ENCODE results near the gene STARD9.
"Not testable (repeated sequence)": the region's sequence is repeated elsewhere in the genome, so short reads cannot be mapped to it uniquely, and the experiment has no call there.

STARD9 gene

GRCh38 chr15:42591238-42591934, 16.0 kb downstream of the STARD9 start:
- no peak for DNase-seq

- no peak for DNase-seq
Measured at GRCh38 chr15:42592716-42593115, 17.3 kb downstream of the STARD9 start.

DNA sequence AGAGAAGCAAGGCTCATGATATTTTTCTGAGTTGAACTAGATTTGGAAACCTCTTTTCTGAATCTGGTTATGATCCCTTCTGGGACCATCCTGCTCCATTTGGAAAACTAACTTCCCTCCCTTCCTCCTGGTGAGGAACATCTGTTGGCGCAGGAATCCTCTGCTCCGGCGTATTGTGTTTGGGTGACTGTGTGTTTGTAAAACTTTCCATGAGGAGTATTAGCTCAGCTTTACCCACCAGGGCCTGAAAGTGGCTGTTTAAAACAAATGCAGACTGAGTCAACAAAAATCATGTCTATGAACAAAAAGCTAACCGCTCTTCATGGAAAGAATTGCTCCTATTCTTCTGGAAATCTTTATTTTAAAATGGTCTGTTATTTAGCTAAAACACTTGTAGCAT, 17.7 kb downstream of the STARD9 start:
- DNase-seq = no peak

GRCh38 chr15:42594095-42594494, 18.7 kb downstream of the STARD9 start:
- DNase-seq = no peak

DNA sequence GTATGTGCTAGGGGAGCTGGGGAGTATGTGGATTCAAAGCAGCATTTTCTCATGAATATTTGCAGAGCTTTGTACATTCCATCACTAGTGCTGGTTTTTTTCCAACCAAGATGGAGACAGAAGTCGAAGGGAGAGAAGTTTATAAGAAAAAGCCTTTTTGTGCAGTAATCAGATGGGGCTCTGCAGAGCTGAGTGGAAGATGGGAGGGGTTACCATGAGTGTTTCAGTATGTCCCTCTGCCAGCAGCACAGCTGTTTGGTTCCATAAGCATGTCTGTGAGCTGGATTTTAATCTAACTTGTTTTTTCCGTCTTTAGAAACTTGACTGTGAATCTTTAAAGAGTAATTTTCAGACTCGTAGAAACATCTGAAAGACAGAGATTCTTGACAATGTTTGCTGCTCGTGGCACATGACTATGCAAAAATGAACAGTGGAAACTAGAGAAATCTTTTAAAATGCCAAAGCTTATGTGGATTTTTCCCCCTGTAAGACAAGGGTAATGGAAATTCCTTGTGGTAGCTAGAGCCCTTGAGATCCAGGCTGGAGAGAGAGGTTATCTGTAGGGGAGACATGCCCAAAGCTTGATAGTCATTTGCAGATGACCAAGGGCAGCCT, 20.3 kb downstream of the STARD9 start:
- DNase-seq = no peak

DNA sequence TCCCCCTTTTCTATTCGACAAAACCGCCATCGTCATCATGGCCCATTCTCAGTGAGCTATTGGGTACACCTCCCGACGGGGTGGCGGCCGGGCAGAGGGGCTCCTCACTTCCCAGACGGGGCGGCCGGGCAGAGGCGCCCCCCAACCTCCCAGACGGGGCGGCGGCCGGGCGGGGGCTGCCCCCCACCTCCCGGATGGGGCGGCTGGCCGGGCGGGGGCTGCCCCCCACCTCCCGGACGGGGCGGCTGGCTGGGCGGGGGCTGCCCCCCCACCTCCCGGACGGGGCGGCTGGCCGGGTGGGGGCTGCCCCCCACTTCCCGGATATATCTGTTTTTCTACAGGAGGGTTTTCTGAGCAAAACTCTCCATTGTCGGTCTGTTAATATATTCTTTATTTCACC, 25.9 kb downstream of the STARD9 start:
- not testable (repeated sequence) for DNase-seq

GRCh38 chr15:42602501-42602900, 27.1 kb downstream of the STARD9 start:
- no peak for DNase-seq

- DNase-seq = no peak
Measured at GRCh38 chr15:42603978-42604377, 28.6 kb downstream of the STARD9 start.

- DNase-seq = no peak
Measured at GRCh38 chr15:42604894-42605744, 29.7 kb downstream of the STARD9 start.

DNA sequence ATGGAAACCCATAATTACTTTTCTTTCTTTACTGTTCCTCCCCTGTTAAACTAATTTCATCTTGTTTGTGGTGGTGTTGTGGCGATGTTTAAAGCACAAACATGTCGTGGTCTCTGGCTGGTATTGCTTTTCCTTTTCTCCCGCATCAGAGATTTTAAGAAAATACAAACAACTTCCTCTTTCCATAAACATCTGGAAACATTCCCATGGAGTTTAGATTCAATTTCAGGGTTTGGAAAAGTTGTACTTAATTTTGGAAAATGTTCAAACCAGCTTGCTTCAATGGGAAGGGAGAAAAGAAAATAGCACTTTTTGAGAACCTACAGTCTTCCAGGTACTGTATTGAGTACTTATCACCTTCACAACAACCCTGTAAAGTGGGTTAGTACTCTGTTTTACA, 30.4 kb downstream of the STARD9 start:
- no peak for DNase-seq

DNA sequence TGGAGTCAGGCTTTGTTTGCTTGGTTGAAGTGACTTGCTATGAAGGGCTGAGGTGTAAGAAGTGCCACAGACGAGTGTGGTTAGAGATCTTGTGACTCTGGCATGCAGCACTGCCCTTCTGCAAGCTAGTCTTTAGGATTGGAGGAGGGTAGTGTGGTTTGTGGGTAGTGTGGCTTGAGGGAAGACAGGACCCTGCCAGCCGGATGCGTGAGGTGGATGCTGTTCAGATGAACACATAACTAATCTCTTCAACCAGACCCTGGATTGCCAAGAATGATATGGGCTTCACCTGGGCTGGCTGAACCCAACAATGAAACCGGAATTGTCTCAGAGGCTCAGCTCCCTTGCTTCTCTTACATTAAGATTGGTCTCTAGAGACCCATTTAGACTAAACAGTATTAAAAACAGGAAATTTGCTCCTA, 32.7 kb downstream of the STARD9 start:
- DNase-seq = peak; percentile 28

GRCh38 chr15:42608752-42609488, 33.5 kb downstream of the STARD9 start:
- DNase-seq = no peak

DNA sequence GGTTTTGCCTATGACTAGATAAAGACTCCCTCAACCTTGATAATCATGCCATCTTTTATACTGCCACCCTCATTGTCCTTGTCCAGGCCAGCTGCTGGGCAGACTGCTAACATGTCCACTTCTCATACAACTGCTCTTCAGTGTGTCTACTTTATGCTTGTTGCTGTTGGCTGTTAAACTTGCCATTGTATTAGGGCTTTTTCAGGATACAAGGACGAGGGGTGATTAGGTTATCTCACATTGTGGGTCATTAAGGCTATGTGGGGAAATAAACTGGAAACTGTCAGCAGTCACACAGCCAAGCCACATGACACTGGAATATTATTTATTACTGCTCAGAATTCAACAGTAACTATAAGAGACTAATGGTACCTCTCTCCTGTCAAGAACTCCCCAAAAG, 36.1 kb downstream of the STARD9 start:
- no peak for DNase-seq

DNA sequence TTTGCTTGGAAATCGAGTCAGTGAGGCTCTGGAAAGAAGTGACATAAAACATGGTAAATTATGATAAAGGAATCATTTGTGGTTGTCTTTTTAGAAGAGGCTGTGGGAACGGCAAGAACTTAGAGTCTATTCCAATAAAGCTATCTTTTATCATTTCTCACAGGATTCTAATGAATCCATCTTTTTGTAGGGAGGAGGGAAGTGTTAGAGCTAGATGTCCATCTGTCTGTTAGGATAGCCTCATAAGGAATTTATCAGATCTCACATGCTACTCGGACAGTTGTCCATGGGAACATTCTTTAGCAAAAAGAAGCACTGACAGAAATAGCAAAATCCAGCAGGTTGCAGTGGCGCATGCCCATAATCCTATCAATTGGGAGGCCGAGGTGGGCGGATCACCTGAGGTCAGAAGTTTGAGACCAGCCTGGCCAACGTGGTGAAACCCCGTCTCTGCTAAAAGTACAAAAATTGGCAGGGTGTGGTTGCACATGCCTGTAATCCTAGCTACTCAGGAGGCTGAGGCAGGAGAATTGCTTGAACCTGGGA, 37.0 kb downstream of the STARD9 start:
- DNase-seq = no peak

DNA sequence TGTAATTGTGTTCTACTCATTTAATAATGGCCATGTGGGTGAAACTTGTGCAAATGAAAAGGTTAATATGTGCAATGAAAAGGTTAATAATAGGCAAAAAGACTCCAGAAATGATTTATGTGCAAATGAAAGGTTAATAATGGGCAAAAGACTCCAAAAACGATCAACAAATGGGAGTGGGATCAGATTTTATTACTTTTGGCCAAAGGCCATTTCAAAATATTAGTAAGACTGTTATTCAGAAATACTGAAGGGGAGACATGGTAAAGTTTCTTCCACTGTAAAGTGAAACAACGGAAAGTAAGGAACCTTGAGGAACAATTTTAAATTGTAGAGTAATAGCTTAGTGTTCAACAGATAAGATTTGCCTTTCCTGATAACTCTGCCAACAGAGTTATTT, 40.7 kb downstream of the STARD9 start:
- no peak for DNase-seq

DNA sequence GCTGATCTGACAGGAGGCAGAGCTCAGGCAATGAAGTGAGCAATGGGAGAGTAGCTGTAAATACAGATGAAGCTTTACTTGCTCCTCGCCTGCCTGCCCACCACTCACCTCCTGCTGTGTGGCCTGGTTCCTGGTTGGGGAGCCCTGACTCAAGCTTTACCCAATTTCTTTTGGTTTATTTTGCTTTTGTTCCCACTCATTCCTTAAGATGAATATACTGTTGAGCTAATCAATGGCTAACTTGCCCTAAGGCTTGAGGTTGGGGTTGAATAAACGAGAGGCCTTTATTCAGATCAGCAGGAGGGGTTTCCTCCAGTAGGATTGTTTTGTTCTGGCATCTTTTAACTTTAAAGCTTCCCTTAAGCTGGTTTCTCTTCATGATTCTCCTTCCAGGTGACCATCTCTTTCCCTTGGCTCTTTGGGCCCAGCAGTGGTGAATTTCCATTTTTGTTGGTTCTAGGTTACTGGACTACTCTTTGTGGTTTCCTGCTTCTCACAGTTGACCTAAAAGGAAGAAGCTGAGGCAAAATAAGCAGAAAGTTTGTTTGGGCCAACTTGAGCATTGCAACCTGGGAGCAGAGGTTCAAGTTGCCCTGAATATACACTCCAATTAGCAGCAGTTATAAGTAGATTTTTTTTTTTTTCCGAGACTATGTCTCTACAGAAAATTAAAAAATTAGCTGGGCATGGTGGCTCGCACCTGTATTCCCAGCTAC, 44.4 kb downstream of the STARD9 start:
- no peak for DNase-seq

- DNase-seq = no peak
Measured at GRCh38 chr15:42621386-42621785, 46.0 kb downstream of the STARD9 start.

GRCh38 chr15:42621996-42622925, 46.9 kb downstream of the STARD9 start:
- no peak for DNase-seq

GRCh38 chr15:42623951-42624350, 48.5 kb downstream of the STARD9 start:
- DNase-seq = no peak

DNA sequence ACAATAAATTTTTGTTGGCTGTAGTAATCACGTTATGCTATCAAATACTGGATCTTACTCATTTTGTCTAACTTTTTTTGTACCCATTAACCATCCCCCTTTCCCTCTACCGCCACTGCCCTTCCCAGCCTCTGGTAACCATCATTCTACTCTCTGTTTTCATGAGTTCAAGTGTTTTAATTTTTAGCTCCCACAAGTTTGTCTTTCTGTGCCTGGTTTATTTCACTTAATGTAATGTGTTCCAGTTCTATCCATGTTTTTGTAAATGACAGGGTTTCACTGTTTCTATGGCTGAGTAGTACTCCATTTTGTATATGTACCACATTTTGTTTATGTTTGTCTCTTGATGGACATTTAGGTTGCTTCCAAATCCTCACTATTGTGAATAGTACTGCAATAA, 52.1 kb downstream of the STARD9 start:
- DNase-seq = no peak

DNA sequence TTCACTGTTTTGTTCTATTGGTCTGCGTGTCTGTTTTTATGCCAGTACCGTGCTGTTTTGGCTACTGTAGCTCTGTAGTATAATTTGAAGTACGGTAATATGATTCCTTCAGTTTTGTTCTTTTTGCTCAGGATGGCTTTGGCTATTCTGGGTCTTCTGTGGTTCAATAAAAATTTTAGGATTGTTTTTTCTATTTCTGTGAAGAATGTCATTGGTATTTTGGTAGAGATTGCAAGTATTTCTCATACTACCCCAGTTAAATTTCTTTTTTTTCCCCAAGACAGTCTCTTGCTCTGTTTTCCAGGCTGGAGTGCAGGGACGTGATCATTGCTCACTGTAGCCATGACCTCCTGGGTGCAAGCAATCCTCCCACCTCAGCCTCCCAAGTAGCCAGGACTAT, 53.4 kb downstream of the STARD9 start:
- DNase-seq = no peak
